Calu3 (cell line): ENCODE data around the gene SYNGR1. TPM values are rescaled to one million over a fixed set of nuclear protein-coding genes. Genes with fewer than 3 reads are reported as not detected.
A peak's percentile ranks its signal among the peaks of the same experiment; 100 is the strongest.

Experiments
- BruUV-seq: library from RNA; stranded (reverse); fragments of 400-500 nt; replicated peaks from 2 replicates; lab custom pipeline; 2021; lab: Mats Ljungman, UMichigan
- CTCF ChIA-PET: fragments of 300-600 bp; sonication (Branson Sonifier 250); formaldehyde crosslinking; loops from one replicate; lab custom pipeline; 2022; ENCODE audit warnings: antibody characterized with exemption; lab: Charles Lee
- DNase-seq: peaks from one replicate; pipeline ENCODE4 v3.0.0; 2022
- H3K27ac Mint-ChIP-seq: one replicate; pipeline ENCODE4 v1.8.0; 2022; ENCODE audit warnings: mixed read lengths; ENCODE audit not compliant: unreplicated experiment
- H3K27me3 Mint-ChIP-seq: one replicate; pipeline ENCODE4 v1.8.0; 2022; ENCODE audit warnings: mixed read lengths; ENCODE audit not compliant: unreplicated experiment
- H3K36me3 Mint-ChIP-seq: one replicate; pipeline ENCODE4 v1.8.0; 2022; ENCODE audit warnings: mild to moderate bottlenecking, moderate library complexity, mixed read lengths; ENCODE audit not compliant: insufficient read depth, unreplicated experiment
- H3K4me1 Mint-ChIP-seq: one replicate; pipeline ENCODE4 v1.8.0; 2022; ENCODE audit warnings: mild to moderate bottlenecking, low read depth, mixed read lengths; ENCODE audit not compliant: unreplicated experiment
- H3K4me3 Mint-ChIP-seq: one replicate; pipeline ENCODE4 v1.8.0; 2022; ENCODE audit warnings: mild to moderate bottlenecking, low read depth, moderate library complexity, mixed read lengths; ENCODE audit not compliant: unreplicated experiment
- H3K9me3 Mint-ChIP-seq: one replicate; pipeline ENCODE4 v1.8.0; 2022; ENCODE audit warnings: low read depth, mixed read lengths; ENCODE audit not compliant: unreplicated experiment
- intact Hi-C: fragments of 100-400 bp; cut with micrococcal nuclease; formaldehyde crosslinking; loops from one replicate; pipeline ENCODE4 v1.10.0; 2022; ENCODE audit not compliant: unreplicated experiment
- total RNA-seq: library from RNA; stranded (reverse); gene quantifications from 2 replicates; pipeline ENCODE4 v1.2.3, GENCODE V29; 2022
- TF ChIP-seq, protein P1 (sequence below): fragments of 200-600 bp; IDR thresholded peaks from one replicate; pipeline ENCODE4 v1.8.0; 2022; ENCODE audit warnings: antibody characterized with exemption; ENCODE audit not compliant: unreplicated experiment

The SYNGR1 gene
- total RNA-seq, 1 experiment from 2014 or later: 12.3 TPM

GRCh38 chr22:39382410-39382809 is 32.6 kb downstream of the SYNGR1 start:
- Mint-ChIP-seq H3K27ac (no peak overlapping the region), H3K4me1 (no peaks in the 10 kb centered on the region), H3K4me3 (no peak overlapping the region), H3K9me3 (no peaks in the 10 kb centered on the region), H3K27me3 (peaks cover 12% of the 10 kb centered on the region), H3K36me3 (no peaks in the 10 kb centered on the region)
- no peak for DNase-seq
- CTCF ChIA-PET: no interaction called here
- intact Hi-C loops: no loop called here
- BruUV-seq: no TSS peak
- TF ChIP-seq, protein P1, sequence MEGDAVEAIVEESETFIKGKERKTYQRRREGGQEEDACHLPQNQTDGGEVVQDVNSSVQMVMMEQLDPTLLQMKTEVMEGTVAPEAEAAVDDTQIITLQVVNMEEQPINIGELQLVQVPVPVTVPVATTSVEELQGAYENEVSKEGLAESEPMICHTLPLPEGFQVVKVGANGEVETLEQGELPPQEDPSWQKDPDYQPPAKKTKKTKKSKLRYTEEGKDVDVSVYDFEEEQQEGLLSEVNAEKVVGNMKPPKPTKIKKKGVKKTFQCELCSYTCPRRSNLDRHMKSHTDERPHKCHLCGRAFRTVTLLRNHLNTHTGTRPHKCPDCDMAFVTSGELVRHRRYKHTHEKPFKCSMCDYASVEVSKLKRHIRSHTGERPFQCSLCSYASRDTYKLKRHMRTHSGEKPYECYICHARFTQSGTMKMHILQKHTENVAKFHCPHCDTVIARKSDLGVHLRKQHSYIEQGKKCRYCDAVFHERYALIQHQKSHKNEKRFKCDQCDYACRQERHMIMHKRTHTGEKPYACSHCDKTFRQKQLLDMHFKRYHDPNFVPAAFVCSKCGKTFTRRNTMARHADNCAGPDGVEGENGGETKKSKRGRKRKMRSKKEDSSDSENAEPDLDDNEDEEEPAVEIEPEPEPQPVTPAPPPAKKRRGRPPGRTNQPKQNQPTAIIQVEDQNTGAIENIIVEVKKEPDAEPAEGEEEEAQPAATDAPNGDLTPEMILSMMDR: no peak

DNA sequence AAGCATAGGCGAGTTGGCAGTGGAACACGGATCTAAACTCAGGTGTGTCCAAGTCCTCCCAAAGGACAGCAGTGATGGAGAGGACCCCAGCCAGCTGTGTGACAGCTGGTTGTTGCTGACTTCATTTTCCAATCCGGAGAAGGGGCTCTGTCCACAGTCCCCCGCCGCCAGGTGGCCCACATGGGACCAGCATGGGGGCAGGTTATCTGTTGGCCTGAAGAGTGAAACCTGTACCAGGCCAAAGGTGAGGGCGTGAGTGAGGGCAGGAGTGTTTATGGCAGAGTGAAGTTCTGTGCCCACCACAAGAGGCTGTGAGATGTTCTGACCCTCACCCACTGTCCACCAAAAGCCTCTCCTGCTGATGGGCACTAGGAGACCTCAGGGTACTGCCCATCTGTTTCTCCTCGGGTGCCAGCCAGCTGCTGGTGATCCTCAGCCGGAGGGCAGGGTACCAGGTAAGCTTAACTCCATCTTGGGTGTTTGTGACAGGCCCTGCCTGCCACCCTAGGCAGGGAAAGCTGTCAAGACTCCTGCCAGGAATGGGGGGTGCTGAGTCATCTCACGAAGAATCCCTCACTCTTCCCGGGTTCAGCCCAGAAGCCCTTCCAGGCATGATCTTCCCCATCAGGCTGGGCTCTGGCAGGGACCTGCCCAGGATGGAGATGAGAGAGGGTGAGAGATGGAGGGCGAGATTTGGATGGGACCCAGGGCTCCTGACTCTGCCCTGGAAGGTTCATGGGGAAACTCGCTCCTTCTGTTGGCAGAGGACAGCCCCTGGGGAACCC is 34.2 kb downstream of the SYNGR1 start:
- H3K9me3 Mint-ChIP-seq: no peaks in the 10 kb centered on the region
- H3K4me1 Mint-ChIP-seq: no peaks in the 10 kb centered on the region
- no peak overlapping the region for H3K4me3 Mint-ChIP-seq
- DNase-seq: no peak
- H3K27me3 Mint-ChIP-seq: peaks cover 12% of the 10 kb centered on the region
- intact Hi-C loops: no loop called here
- H3K27ac Mint-ChIP-seq: no peak overlapping the region
- H3K36me3 Mint-ChIP-seq: no peaks in the 10 kb centered on the region
- BruUV-seq: no TSS peak
- CTCF ChIA-PET: no interaction called here
- TF ChIP-seq, protein P1: no peak

DNA sequence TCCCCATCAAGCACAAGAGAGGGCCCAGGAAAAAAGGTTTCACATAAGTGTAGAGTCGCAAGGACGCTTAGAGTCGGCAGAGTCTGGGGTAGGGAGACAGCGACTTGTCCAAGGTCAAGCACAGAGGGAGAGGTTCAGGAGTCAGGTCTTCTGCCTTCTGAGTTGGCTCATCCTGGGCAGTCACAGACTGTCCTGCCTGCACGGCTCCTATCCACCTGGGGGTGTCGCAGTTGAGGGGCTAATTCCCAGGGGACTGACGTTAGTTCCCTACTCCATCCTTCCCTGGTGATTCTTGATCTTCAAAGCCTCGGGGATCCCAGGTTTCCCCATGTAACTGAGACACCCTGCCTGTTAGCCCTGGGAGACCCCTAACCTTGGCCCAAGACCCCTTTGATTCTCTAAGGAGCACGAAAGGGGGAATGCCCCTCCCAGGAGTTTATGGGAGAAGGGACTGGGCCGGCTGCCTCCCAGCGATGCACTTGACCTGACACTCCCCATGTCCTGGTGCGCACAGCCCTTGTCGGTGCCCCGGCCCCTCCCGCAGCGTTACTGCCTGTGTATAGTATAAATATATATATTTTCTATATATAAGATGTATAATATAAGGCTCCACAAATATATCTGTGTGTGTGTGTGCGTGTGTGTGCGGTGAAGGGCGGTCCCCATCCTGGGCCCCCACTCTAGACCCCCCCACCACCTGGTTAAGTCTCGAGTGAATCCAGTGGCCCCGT is 35.1 kb downstream of the SYNGR1 start:
- no TSS peak for BruUV-seq
- no peak overlapping the region for H3K4me3 Mint-ChIP-seq
- CTCF ChIA-PET: no interaction called here
- no peaks in the 10 kb centered on the region for H3K4me1 Mint-ChIP-seq
- H3K27ac Mint-ChIP-seq: no peak overlapping the region
- intact Hi-C loops: no loop called here
- peaks cover 12% of the 10 kb centered on the region for H3K27me3 Mint-ChIP-seq
- no peaks in the 10 kb centered on the region for H3K36me3 Mint-ChIP-seq
- peak; percentile 37 for DNase-seq
- TF ChIP-seq, protein P1: peak; percentile 37
- H3K9me3 Mint-ChIP-seq: no peaks in the 10 kb centered on the region

GRCh38 chr22:39388261-39389011 is 38.6 kb downstream of the SYNGR1 start:
- CTCF ChIA-PET: interaction anchor here (0.7 kb wide), 2 partner anchors 188 to 654 kb away, joined by 3 to 8 read pairs; no protein-coding TSS in a partner anchor
- intact Hi-C loops: no loop called here
- Mint-ChIP-seq H3K27ac (no peak overlapping the region), H3K4me3 (peak overlapping the region; percentile 75), H3K4me1 (no peaks in the 10 kb centered on the region), H3K27me3 (peaks cover 12% of the 10 kb centered on the region), H3K9me3 (no peaks in the 10 kb centered on the region), H3K36me3 (no peaks in the 10 kb centered on the region)
- TF ChIP-seq, protein P1: no peak
- BruUV-seq: no TSS peak
- peak; percentile 84 for DNase-seq
